Endothelial cell of umbilical vein (primary cell): ENCODE results near the gene MADCAM1.

Experiments used
- EZH2 ChIP-seq: IDR thresholded peaks from 2 replicates; pipeline ENCODE4 v1.6.1; 2012; ENCODE audit warnings: borderline replicate concordance, low read depth, mild to moderate bottlenecking, moderate library complexity, low read length, inconsistent platforms; ENCODE audit not compliant: severe bottlenecking
- GATA2 ChIP-seq: IDR thresholded peaks from 2 replicates; pipeline ENCODE4 v1.7.0; 2011; ENCODE audit warnings: low read depth, mild to moderate bottlenecking, moderate library complexity, mixed read lengths, low read length; ENCODE audit not compliant: insufficient read length, insufficient read depth
- JUN ChIP-seq: IDR thresholded peaks from 2 replicates; pipeline ENCODE4 v1.6.1; 2011; ENCODE audit warnings: borderline replicate concordance, low read depth; ENCODE audit not compliant: insufficient read length, insufficient read depth
- MAX ChIP-seq: IDR thresholded peaks from 2 replicates; pipeline ENCODE4 v1.6.1; 2011; ENCODE audit not compliant: insufficient read depth, insufficient read length
- POLR2A ChIP-seq: IDR thresholded peaks from 2 replicates; pipeline ENCODE4 v1.6.1; 2012; ENCODE audit warnings: low read depth, mild to moderate bottlenecking, control low read depth, low read length
- POLR2AphosphoS5 ChIP-seq: IDR thresholded peaks from 2 replicates; pipeline ENCODE4 v1.6.1; 2012; ENCODE audit warnings: low read depth, mild to moderate bottlenecking, control low read depth, low read length, moderate library complexity; ENCODE audit not compliant: insufficient read depth
- TF ChIP-seq, protein P1 (sequence below), 2 donors: IDR thresholded peaks; 1 replicate in 1 of 2; 2 replicates in 1 of 2; pipeline ENCODE4 v1.5.1; 2011; ENCODE audit warnings: low read length in 2 of 2, mild to moderate bottlenecking in 2 of 2, moderate library complexity in 2 of 2, control low read depth in 1 of 2, inconsistent platforms in 1 of 2, low read depth in 1 of 2; ENCODE audit not compliant: insufficient read depth in 1 of 2; ENCODE audit errors: extremely low read depth in 1 of 2

GRCh38 chr19:496986-497385 is 700 bp downstream of the MADCAM1 start:
- TF ChIP-seq, protein P1, sequence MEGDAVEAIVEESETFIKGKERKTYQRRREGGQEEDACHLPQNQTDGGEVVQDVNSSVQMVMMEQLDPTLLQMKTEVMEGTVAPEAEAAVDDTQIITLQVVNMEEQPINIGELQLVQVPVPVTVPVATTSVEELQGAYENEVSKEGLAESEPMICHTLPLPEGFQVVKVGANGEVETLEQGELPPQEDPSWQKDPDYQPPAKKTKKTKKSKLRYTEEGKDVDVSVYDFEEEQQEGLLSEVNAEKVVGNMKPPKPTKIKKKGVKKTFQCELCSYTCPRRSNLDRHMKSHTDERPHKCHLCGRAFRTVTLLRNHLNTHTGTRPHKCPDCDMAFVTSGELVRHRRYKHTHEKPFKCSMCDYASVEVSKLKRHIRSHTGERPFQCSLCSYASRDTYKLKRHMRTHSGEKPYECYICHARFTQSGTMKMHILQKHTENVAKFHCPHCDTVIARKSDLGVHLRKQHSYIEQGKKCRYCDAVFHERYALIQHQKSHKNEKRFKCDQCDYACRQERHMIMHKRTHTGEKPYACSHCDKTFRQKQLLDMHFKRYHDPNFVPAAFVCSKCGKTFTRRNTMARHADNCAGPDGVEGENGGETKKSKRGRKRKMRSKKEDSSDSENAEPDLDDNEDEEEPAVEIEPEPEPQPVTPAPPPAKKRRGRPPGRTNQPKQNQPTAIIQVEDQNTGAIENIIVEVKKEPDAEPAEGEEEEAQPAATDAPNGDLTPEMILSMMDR (IDR thresholded peaks at IDR 0.05; ENCODE audit: extremely low read depth in 1 of 2, insufficient read depth in 1 of 2, low read depth in 1 of 2, low read length in 2 of 2), result no peak
- TF ChIP-seq POLR2A, result no peak
- TF ChIP-seq POLR2AphosphoS5, result no peak
- no peak for TF ChIP-seq MAX
- no peak for TF ChIP-seq GATA2
- no peak for TF ChIP-seq EZH2
- no peak for TF ChIP-seq JUN
